Hematopoietic multipotent progenitor cell treated with erythropoietin and hydrocortisone succinate and interleukin-3 and kit ligand, for 8 days (in vitro differentiated cells): ENCODE measurements around the gene LRRC74A.

ENCODE experiments used
- DNase-seq: peaks from one replicate; pipeline ENCODE4 v3.0.0-alpha.2; 2015

Gene LRRC74A

DNA sequence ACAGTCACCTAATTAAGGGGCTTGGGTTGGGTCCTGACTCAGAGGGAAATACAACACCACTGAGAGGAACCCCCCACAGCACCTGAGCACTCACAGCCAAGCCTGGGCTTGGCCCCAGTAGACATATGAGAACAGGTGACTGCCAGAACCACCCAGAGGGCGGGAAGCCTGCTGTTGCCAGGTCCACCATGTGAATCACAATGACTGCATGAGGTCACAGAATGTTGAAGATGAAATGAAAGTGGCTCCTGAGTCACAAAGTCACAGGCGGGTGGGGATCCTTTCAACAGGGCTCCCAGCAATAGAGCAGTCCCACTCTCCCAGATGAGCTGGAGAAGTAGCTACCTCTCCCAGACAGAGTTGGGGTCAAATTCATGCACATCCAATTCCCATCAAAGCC is at the start of gene LRRC74A:
TSS of gene LRRC74A (plus strand) at position 287 of the 400 bp plus-strand sequence. CDS start 290 bp downstream, outside the sequence.
- DNase-seq: no peak

- DNase-seq: peak; percentile 29
These were observed 49.6 kb upstream of the LRRC74A start for GRCh38 chr14:76776428-76777251.

- no peak for DNase-seq
These were observed 48.5 kb upstream of the LRRC74A start for GRCh38 chr14:76777721-76778120.

DNA sequence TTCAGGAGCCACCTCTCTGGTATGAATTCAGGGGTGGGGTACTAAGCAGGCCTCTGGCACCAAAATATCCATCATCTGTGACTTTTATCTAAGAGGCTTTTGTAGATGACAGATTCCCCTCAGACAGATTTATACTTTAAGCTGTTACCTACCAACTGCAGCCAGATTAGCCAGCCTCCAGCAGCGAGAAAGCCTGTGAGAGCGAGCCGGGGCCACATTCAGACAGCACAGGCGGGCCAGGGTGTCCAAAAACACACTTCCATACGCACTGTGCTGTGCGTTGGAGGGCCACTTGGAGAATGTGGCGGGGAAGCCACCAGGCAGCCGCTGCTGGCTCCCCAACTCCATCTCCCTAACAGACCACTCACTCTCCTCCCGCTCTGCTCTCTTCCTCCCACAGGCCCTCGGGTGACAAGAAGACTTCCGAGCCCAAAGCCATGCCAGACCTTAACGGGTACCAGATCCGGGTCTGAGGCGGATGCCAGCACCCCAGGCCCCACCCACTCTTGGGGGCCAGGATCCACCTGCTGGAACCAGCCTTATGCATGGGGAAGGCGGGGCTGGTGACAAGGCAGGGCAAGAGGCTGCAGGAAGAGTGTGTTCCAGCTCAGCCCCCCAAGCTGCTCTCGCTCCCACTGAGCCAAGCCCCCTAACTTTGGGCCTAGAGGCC is 47.5 kb upstream of the LRRC74A start:
- no peak for DNase-seq

- no peak for DNase-seq
These were observed 46.8 kb upstream of the LRRC74A start for GRCh38 chr14:76779221-76780057.

GRCh38 chr14:76780058-76780345 is 46.2 kb upstream of the LRRC74A start:
- no peak for DNase-seq

GRCh38 chr14:76780360-76780759 is 45.8 kb upstream of the LRRC74A start:
- no peak for DNase-seq

GRCh38 chr14:76780875-76781647 is 45.1 kb upstream of the LRRC74A start:
- no peak for DNase-seq

- DNase-seq: peak; percentile 16
These were observed 44.6 kb upstream of the LRRC74A start for GRCh38 chr14:76781648-76782051.

DNA sequence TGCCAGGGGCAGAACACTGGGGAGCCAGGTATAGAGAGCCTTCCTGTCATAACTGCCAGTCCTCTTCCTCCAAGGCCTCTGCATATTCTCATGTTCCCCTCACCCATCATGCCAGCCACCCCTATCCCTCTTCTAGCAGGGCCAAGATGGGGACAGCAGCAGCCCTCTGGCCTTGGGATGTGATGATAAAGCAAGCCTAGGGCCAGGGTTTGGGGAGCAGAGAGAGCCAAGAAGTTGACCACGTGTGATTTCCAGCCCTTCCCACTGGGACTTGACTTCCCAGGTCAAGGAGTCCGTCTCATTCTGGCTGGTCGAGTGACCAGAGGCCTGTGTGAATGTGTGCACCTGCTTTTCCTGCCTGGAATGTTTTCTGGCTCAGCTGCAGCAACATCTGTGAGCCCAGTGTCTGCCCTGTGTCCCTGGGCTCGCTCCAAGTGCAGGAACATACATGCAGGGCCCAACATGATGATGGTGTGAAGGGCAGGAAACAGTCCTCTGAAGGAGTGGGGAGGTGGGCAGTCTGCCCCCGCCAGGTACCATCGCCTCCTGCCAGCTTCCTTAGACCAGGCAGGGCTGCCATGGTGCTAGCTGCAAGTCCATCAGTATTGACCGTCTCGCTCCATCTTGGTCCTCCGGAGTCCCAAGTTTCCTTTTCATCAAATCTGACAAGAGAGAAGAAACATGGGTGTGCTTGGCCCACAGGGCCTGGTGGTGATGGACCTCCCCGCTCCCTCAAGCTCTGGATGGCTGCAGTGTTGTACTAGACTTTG is 43.9 kb upstream of the LRRC74A start:
- no peak for DNase-seq

DNA sequence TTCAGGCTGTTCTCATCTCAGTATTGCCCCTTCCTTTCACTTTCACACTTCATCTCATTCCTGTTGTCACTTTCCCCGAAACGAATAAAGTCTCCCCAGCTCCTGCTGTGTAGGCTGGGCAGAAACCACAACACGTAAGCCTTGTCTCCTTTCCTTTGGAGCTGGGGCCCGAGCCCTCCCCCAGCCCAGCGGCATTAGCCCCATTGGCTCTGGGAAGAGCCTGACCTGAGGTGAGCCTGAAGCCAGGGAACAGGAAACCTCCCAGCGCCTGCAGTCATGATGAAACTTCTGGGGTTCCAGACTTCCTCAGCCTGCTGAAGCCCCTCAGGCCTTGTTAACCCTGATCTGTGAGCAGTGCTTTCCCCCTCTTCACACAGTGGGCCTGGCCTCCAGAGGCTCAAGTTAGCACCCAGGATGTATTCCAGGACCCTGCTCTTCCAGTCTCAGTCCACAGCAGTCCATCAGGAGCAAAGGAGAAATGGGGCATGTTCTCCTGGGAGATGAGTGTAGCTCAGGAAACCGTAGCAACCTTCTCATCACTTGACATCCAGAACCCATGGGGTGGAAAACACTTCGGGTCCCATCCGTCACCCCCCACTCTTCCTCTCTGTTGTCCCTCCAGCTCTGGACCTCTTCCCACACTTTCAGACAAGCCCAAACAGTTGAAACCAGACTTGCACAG is 43.2 kb upstream of the LRRC74A start:
- no peak for DNase-seq

- no peak for DNase-seq
These were observed 41.8 kb upstream of the LRRC74A start for GRCh38 chr14:76784266-76784874.

GRCh38 chr14:76784881-76785280 is 41.3 kb upstream of the LRRC74A start:
- peak; percentile 89 for DNase-seq

- DNase-seq: no peak
These were observed 39.6 kb upstream of the LRRC74A start for GRCh38 chr14:76786601-76787000.

DNA sequence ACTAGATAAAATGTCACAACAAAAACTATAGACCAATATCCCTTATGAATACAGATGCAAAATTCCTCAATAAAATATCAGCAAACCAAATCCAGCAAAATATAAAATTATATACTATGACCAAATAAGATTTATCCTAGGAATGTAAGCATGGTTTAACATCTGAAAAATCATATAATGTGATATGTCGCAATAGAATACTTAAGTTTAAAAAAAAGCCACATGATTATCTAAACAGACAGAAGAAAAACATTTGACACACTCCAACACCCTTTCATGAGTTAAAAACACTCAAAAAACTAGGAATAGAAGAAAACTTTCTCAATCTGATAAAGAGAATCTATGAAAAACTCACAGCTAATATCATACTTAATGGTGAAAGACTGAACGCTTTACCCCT is 33.8 kb upstream of the LRRC74A start:
- no peak for DNase-seq

DNA sequence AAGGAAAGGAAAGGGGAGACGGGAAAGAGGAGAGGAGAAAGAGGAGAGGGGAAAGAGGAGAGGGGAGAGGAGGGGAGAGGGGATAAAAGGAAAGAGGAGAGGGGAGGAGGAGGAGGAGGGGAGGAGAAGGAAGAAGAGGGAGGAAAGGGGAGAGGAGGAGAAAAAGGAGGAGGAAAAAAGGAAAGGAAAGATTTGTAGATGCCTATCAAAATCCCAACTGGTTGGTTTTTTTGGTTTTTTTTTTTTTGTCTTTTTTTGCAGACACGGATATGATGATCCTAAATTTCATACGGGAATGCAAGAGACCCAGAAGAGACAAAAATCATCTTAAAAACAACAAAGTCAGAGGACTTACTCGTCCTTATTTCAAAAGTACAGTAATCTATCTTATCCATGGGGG is 32.9 kb upstream of the LRRC74A start:
- DNase-seq: no peak

GRCh38 chr14:76793956-76794355 is 32.3 kb upstream of the LRRC74A start:
- DNase-seq: no peak

- DNase-seq: no peak
These were observed 19.8 kb upstream of the LRRC74A start for GRCh38 chr14:76806446-76806845.

DNA sequence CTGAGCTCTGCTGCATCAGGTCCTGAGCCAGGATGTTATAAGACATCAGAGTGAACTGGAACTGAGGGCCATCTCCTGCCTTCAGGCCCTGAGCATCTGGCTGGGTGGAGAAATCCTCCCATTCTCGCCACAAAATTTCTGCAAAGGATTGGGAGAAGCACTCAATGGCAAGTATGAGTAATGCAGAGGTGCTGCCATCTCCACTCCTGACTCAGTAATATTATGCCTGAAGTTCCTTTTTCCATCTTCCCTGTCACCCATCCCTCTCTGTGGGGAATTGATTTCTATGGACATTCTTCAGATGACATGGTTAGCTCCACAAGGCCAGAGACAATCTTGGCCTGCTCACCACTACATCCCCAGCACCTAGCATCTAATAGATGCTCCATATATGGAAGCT is 18.2 kb upstream of the LRRC74A start:
- DNase-seq: no peak

DNA sequence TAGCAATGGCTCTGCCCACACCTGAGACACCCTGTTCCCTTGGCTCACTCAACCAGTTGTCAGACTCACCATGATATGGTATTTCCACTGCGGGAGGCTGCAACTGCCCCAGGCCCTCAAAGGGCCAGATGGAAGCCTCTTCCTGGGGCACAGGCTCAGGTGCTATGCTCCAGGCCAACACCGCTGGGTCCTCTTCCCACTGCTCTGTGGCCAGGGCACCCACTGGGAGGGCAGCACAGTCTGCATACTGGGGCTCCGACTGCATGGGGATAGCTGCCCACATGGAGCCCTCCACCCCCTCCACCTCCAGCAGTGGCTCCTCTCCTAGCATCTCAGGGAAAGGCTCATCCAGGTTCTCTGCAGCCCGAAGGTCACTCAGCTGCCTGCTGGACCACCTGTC is 17.2 kb upstream of the LRRC74A start:
- no peak for DNase-seq

DNA sequence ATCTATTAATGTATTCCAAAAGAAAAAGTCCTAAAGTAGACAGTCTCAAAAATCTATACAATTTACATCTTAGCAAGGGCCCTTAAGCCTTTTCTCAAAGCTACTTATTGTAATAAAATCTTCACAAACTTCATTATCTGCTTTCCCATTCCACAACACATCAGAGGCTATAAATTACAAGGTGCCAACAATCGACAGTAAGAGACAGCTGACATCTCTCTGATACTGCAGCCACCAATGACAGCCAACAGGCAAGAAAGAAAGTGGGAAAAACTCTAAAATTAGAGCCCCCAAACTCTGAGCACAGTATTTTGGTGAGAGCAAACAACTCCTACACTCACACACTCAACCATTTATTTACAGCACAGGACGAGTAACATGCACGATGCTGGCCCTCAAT is 15.7 kb upstream of the LRRC74A start:
- DNase-seq: peak; percentile 18
